NT2/D1 (cell line): Measurements from ENCODE around the gene RHOT2.

Experiments
- YY1 ChIP-seq: IDR thresholded peaks from 2 replicates; pipeline ENCODE4 v1.6.1; 2011; ENCODE audit not compliant: insufficient read length, insufficient read depth
- ZNF274 ChIP-seq: IDR thresholded peaks from 2 replicates; pipeline ENCODE4 v1.6.1; 2011; ENCODE audit warnings: mild to moderate bottlenecking, low read depth, low read length

GRCh38 chr16:646679-647172 lies 21.2 kb upstream of the RHOT2 start:
- TF ChIP-seq YY1: no peak
- no peak for TF ChIP-seq ZNF274
